ENCODE measurements around the gene MSX1.

The MSX1 gene

GRCh38 chr4:4823621-4824162 is 35.8 kb upstream of the MSX1 start:
- Histone ChIP-seq H3K27me3 (ENCODE audit: control insufficient read depth in 1 of 2, insufficient read depth in 2 of 2, low read length in 2 of 2) (no peaks in the 10 kb centered on the region), H3K4me1 (ENCODE audit: control insufficient read depth, insufficient read depth, low read length) (no peaks in the 10 kb centered on the region), H3K4me3 (ENCODE audit: low read length in 2 of 2) (no peak overlapping the region), H3K9me3 (ENCODE audit: control insufficient read depth in 2 of 2, low read length in 2 of 2) (peaks cover 0 to 4% of the 10 kb centered on the region in 2 donors), H3K36me3 (ENCODE audit: control insufficient read depth in 2 of 2, insufficient read depth in 2 of 2, low read length in 2 of 2) (no peaks in the 10 kb centered on the region), H3K9ac (ENCODE audit: low read length in 2 of 2) (no peak overlapping the region), H3K27ac (ENCODE audit: low read length) (no peak overlapping the region)

- H3K9ac ChIP-seq (ENCODE audit: low read length in 2 of 2) = no peak overlapping the region
- no peaks in the 10 kb centered on the region for H3K36me3 ChIP-seq (ENCODE audit: control insufficient read depth in 2 of 2, insufficient read depth in 2 of 2, low read length in 2 of 2)
- no peaks in the 10 kb centered on the region for H3K27me3 ChIP-seq (ENCODE audit: control insufficient read depth in 1 of 2, insufficient read depth in 2 of 2, low read length in 2 of 2)
- no peak overlapping the region for H3K4me3 ChIP-seq (ENCODE audit: low read length in 2 of 2)
- H3K4me1 ChIP-seq (ENCODE audit: control insufficient read depth, insufficient read depth, low read length) = no peaks in the 10 kb centered on the region
- no peak overlapping the region for H3K27ac ChIP-seq (ENCODE audit: low read length)
- peaks cover 0 to 4% of the 10 kb centered on the region in 2 donors for H3K9me3 ChIP-seq (ENCODE audit: control insufficient read depth in 2 of 2, low read length in 2 of 2)
Observed at GRCh38 chr4:4824232-4824631, 35.2 kb upstream of the MSX1 start.

- peaks cover 0 to 4% of the 10 kb centered on the region in 2 donors for H3K9me3 ChIP-seq (ENCODE audit: control insufficient read depth in 2 of 2, low read length in 2 of 2)
- H3K27me3 ChIP-seq (ENCODE audit: control insufficient read depth in 1 of 2, insufficient read depth in 2 of 2, low read length in 2 of 2) = no peaks in the 10 kb centered on the region
- H3K9ac ChIP-seq (ENCODE audit: low read length in 2 of 2) = no peak overlapping the region
- H3K27ac ChIP-seq (ENCODE audit: low read length) = no peak overlapping the region
- H3K4me3 ChIP-seq (ENCODE audit: low read length in 2 of 2) = no peak overlapping the region
- no peaks in the 10 kb centered on the region for H3K4me1 ChIP-seq (ENCODE audit: control insufficient read depth, insufficient read depth, low read length)
- no peaks in the 10 kb centered on the region for H3K36me3 ChIP-seq (ENCODE audit: control insufficient read depth in 2 of 2, insufficient read depth in 2 of 2, low read length in 2 of 2)
Observed at GRCh38 chr4:4825431-4825830, 34.0 kb upstream of the MSX1 start.

GRCh38 chr4:4829837-4830236 is 29.6 kb upstream of the MSX1 start:
- H3K27me3 ChIP-seq (ENCODE audit: control insufficient read depth in 1 of 2, insufficient read depth in 2 of 2, low read length in 2 of 2) = no peaks in the 10 kb centered on the region
- no peak overlapping the region for H3K27ac ChIP-seq (ENCODE audit: low read length)
- no peaks in the 10 kb centered on the region for H3K9me3 ChIP-seq (ENCODE audit: control insufficient read depth in 2 of 2, low read length in 2 of 2)
- H3K9ac ChIP-seq (ENCODE audit: low read length in 2 of 2) = no peak overlapping the region
- no peaks in the 10 kb centered on the region for H3K4me1 ChIP-seq (ENCODE audit: control insufficient read depth, insufficient read depth, low read length)
- H3K36me3 ChIP-seq (ENCODE audit: control insufficient read depth in 2 of 2, insufficient read depth in 2 of 2, low read length in 2 of 2) = no peaks in the 10 kb centered on the region
- H3K4me3 ChIP-seq (ENCODE audit: low read length in 2 of 2) = no peak overlapping the region

- H3K4me3 ChIP-seq (ENCODE audit: low read length in 2 of 2) = no peak overlapping the region
- no peak overlapping the region for H3K9ac ChIP-seq (ENCODE audit: low read length in 2 of 2)
- H3K4me1 ChIP-seq (ENCODE audit: control insufficient read depth, insufficient read depth, low read length) = no peaks in the 10 kb centered on the region
- no peaks in the 10 kb centered on the region for H3K36me3 ChIP-seq (ENCODE audit: control insufficient read depth in 2 of 2, insufficient read depth in 2 of 2, low read length in 2 of 2)
- H3K27me3 ChIP-seq (ENCODE audit: control insufficient read depth in 1 of 2, insufficient read depth in 2 of 2, low read length in 2 of 2) = no peaks in the 10 kb centered on the region
- H3K9me3 ChIP-seq (ENCODE audit: control insufficient read depth in 2 of 2, low read length in 2 of 2) = peaks cover 0 to 4% of the 10 kb centered on the region in 2 donors
- no peak overlapping the region for H3K27ac ChIP-seq (ENCODE audit: low read length)
Observed at GRCh38 chr4:4831266-4831665, 28.2 kb upstream of the MSX1 start.

- H3K4me1 ChIP-seq (ENCODE audit: control insufficient read depth, insufficient read depth, low read length) = no peaks in the 10 kb centered on the region
- no peak overlapping the region for H3K9ac ChIP-seq (ENCODE audit: low read length in 2 of 2)
- H3K27ac ChIP-seq (ENCODE audit: low read length) = no peak overlapping the region
- no peaks in the 10 kb centered on the region for H3K27me3 ChIP-seq (ENCODE audit: control insufficient read depth in 1 of 2, insufficient read depth in 2 of 2, low read length in 2 of 2)
- peaks cover 0 to 5% of the 10 kb centered on the region in 2 donors for H3K9me3 ChIP-seq (ENCODE audit: control insufficient read depth in 2 of 2, low read length in 2 of 2)
- H3K36me3 ChIP-seq (ENCODE audit: control insufficient read depth in 2 of 2, insufficient read depth in 2 of 2, low read length in 2 of 2) = no peaks in the 10 kb centered on the region
- no peak overlapping the region for H3K4me3 ChIP-seq (ENCODE audit: low read length in 2 of 2)
Observed at GRCh38 chr4:4831825-4832224, 27.6 kb upstream of the MSX1 start.

GRCh38 chr4:4836044-4836443 is 23.4 kb upstream of the MSX1 start:
- Histone ChIP-seq H3K36me3 (ENCODE audit: control insufficient read depth in 2 of 2, insufficient read depth in 2 of 2, low read length in 2 of 2) (no peaks in the 10 kb centered on the region), H3K4me3 (ENCODE audit: low read length in 2 of 2) (no peak overlapping the region), H3K27me3 (ENCODE audit: control insufficient read depth in 1 of 2, insufficient read depth in 2 of 2, low read length in 2 of 2) (peaks cover 5% of the 10 kb centered on the region in 2 donors), H3K9ac (ENCODE audit: low read length in 2 of 2) (no peak overlapping the region), H3K4me1 (ENCODE audit: control insufficient read depth, insufficient read depth, low read length) (no peaks in the 10 kb centered on the region), H3K9me3 (ENCODE audit: control insufficient read depth in 2 of 2, low read length in 2 of 2) (peaks cover 0 to 5% of the 10 kb centered on the region in 2 donors), H3K27ac (ENCODE audit: low read length) (no peak overlapping the region)

GRCh38 chr4:4837316-4837715 is 22.1 kb upstream of the MSX1 start:
- no peak overlapping the region for H3K9ac ChIP-seq (ENCODE audit: low read length in 2 of 2)
- H3K27ac ChIP-seq (ENCODE audit: low read length) = no peak overlapping the region
- H3K4me1 ChIP-seq (ENCODE audit: control insufficient read depth, insufficient read depth, low read length) = no peaks in the 10 kb centered on the region
- no peaks in the 10 kb centered on the region for H3K36me3 ChIP-seq (ENCODE audit: control insufficient read depth in 2 of 2, insufficient read depth in 2 of 2, low read length in 2 of 2)
- H3K4me3 ChIP-seq (ENCODE audit: low read length in 2 of 2) = no peak overlapping the region
- peaks cover 0 to 5% of the 10 kb centered on the region in 2 donors for H3K9me3 ChIP-seq (ENCODE audit: control insufficient read depth in 2 of 2, low read length in 2 of 2)
- peaks cover 5 to 8% of the 10 kb centered on the region in 2 donors for H3K27me3 ChIP-seq (ENCODE audit: control insufficient read depth in 1 of 2, insufficient read depth in 2 of 2, low read length in 2 of 2)

GRCh38 chr4:4838051-4838935 is 21.2 kb upstream of the MSX1 start:
- Histone ChIP-seq H3K4me3 (ENCODE audit: low read length in 2 of 2) (no peak overlapping the region), H3K27me3 (ENCODE audit: control insufficient read depth in 1 of 2, insufficient read depth in 2 of 2, low read length in 2 of 2) (peaks cover 5 to 9% of the 10 kb centered on the region in 2 donors), H3K4me1 (ENCODE audit: control insufficient read depth, insufficient read depth, low read length) (no peaks in the 10 kb centered on the region), H3K9ac (ENCODE audit: low read length in 2 of 2) (no peak overlapping the region), H3K36me3 (ENCODE audit: control insufficient read depth in 2 of 2, insufficient read depth in 2 of 2, low read length in 2 of 2) (no peaks in the 10 kb centered on the region), H3K27ac (ENCODE audit: low read length) (no peak overlapping the region), H3K9me3 (ENCODE audit: control insufficient read depth in 2 of 2, low read length in 2 of 2) (peaks cover 0 to 5% of the 10 kb centered on the region in 2 donors)

GRCh38 chr4:4838936-4839810 is 20.3 kb upstream of the MSX1 start:
- no peak overlapping the region for H3K27ac ChIP-seq (ENCODE audit: low read length)
- H3K36me3 ChIP-seq (ENCODE audit: control insufficient read depth in 2 of 2, insufficient read depth in 2 of 2, low read length in 2 of 2) = no peaks in the 10 kb centered on the region
- H3K27me3 ChIP-seq (ENCODE audit: control insufficient read depth in 1 of 2, insufficient read depth in 2 of 2, low read length in 2 of 2) = peaks cover 5 to 11% of the 10 kb centered on the region in 2 donors
- peaks cover 0 to 5% of the 10 kb centered on the region in 2 donors for H3K9me3 ChIP-seq (ENCODE audit: control insufficient read depth in 2 of 2, low read length in 2 of 2)
- H3K4me1 ChIP-seq (ENCODE audit: control insufficient read depth, insufficient read depth, low read length) = no peaks in the 10 kb centered on the region
- no peak overlapping the region for H3K4me3 ChIP-seq (ENCODE audit: low read length in 2 of 2)
- H3K9ac ChIP-seq (ENCODE audit: low read length in 2 of 2) = no peak overlapping the region

All from stomach smooth muscle (tissue), 2 donors.